Right lobe of liver (tissue), 4 donors: ENCODE measurements around the gene GPR33.

Experiments used
- CTCF ChIP-seq, 4 donors: fragments of 200-600 bp in 3 of 4; fragments of 450-650 bp in 1 of 4; IDR thresholded peaks; one replicate each; pipeline versions ENCODE4 v1.5.1 to v1.8.0; 2016 to 2022; ENCODE audit warnings: antibody characterized with exemption in 4 of 4, mild to moderate bottlenecking in 2 of 4
- POLR2A ChIP-seq: fragments of 450-650 bp; IDR thresholded peaks from one replicate; pipeline ENCODE4 v1.6.1; 2017; ENCODE audit warnings: antibody characterized with exemption, mild to moderate bottlenecking
- donor health status: DM: no; HTN: no; CAD: no.
- donor health status: DM: no; HTN: no; CAD: no.
- donor health status: DM: no; HTN: yes; CAD: no.

- TF ChIP-seq CTCF (IDR thresholded peaks at IDR 0.05), result no peak
- TF ChIP-seq POLR2A, result no peak
Measured at GRCh38 chr14:31487886-31488285, at the start of gene GPR33.
